Tibial nerve (tissue), 4 donors: Measurements from ENCODE around the gene ZNF800.

Source experiments
- EP300 ChIP-seq, 2 donors: sonication (generic); formaldehyde crosslinking; IDR thresholded peaks; one replicate each; pipeline ENCODE4 v1.6.1; 2017; ENCODE audit warnings: antibody characterized with exemption in 2 of 2, mild to moderate bottlenecking in 1 of 2
- POLR2A ChIP-seq, 2 donors: fragments of 450-650 bp; IDR thresholded peaks; one replicate each; pipeline ENCODE4 v1.6.1; 2017; ENCODE audit warnings: antibody characterized with exemption in 2 of 2, mild to moderate bottlenecking in 2 of 2, moderate library complexity in 2 of 2
- TF ChIP-seq, protein P1 (sequence below), 5 experiments: fragments of 200-600 bp in 3 of 5; fragments of 450-650 bp in 2 of 5; sonication (generic) in 3 of 5; IDR thresholded peaks; one replicate each; pipeline ENCODE4 v1.5.1; 2016 to 2019; ENCODE audit warnings: antibody characterized with exemption in 5 of 5, mild to moderate bottlenecking in 3 of 5, moderate library complexity in 2 of 5

DNA sequence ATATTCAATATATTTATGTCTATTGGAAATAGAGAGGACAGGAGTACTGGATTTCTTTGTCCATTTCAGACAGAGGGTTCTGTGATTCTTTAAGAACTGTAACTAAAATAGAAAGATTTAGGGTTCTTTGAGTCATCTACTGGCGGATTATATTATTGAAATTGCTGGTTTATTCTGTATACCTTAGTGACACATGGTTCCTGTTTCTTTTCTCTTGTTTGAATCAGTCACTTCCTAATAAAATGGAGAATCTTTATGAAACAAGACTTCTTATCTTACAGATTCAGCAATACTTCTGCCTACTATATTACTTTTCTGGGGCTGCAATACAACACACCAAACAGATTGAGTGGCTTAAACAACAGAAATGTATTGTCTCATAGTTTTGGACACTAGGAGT lies 20.8 kb upstream of the ZNF800 start:
- TF ChIP-seq, protein P1, sequence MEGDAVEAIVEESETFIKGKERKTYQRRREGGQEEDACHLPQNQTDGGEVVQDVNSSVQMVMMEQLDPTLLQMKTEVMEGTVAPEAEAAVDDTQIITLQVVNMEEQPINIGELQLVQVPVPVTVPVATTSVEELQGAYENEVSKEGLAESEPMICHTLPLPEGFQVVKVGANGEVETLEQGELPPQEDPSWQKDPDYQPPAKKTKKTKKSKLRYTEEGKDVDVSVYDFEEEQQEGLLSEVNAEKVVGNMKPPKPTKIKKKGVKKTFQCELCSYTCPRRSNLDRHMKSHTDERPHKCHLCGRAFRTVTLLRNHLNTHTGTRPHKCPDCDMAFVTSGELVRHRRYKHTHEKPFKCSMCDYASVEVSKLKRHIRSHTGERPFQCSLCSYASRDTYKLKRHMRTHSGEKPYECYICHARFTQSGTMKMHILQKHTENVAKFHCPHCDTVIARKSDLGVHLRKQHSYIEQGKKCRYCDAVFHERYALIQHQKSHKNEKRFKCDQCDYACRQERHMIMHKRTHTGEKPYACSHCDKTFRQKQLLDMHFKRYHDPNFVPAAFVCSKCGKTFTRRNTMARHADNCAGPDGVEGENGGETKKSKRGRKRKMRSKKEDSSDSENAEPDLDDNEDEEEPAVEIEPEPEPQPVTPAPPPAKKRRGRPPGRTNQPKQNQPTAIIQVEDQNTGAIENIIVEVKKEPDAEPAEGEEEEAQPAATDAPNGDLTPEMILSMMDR (IDR thresholded peaks at IDR 0.05): no peak
- TF ChIP-seq EP300 (IDR thresholded peaks at IDR 0.05) (no peak), POLR2A (IDR thresholded peaks at IDR 0.05) (no peak)
